NCI-H2227 treated with DMSO at 0.1 percent for 48 hours (cell line): ENCODE data around the gene LPCAT3.
A peak's percentile ranks its signal among the peaks of the same experiment; 100 is the strongest.

Experiments used
- DNase-seq: peaks from one replicate; lab custom pipeline; 2025; lab: John Stamatoyannopoulos, UW

Gene LPCAT3

GRCh38 chr12:6952863-6953441 lies 65.3 kb downstream of the LPCAT3 start:
- no peak for DNase-seq

- DNase-seq: no peak
These were observed 66.0 kb downstream of the LPCAT3 start for GRCh38 chr12:6952121-6952862.

- no peak for DNase-seq
These were observed 66.6 kb downstream of the LPCAT3 start for GRCh38 chr12:6951551-6952120.

GRCh38 chr12:6950811-6951540 lies 67.3 kb downstream of the LPCAT3 start, which contains the start of gene PTPN6:
PTPN6 (plus strand) TSS chr12:6951356; CDS start chr12:6951513, 157 bp downstream.
- no peak for DNase-seq

GRCh38 chr12:6950401-6950801 lies 67.9 kb downstream of the LPCAT3 start:
- no peak for DNase-seq

- no peak for DNase-seq
These were observed 69.2 kb downstream of the LPCAT3 start for GRCh38 chr12:6948873-6949594.

GRCh38 chr12:6947615-6948014 lies 70.7 kb downstream of the LPCAT3 start:
- DNase-seq: no peak

- no peak for DNase-seq
These were observed 71.3 kb downstream of the LPCAT3 start for GRCh38 chr12:6946920-6947374.

- DNase-seq: peak; percentile 70
These were observed 72.0 kb downstream of the LPCAT3 start for GRCh38 chr12:6946033-6946919.

GRCh38 chr12:6945613-6946012 lies 72.7 kb downstream of the LPCAT3 start:
- no peak for DNase-seq

GRCh38 chr12:6944381-6945186 lies 73.7 kb downstream of the LPCAT3 start:
- DNase-seq: peak; percentile 82

- peak; percentile 93 for DNase-seq
These were observed 74.4 kb downstream of the LPCAT3 start, which contains the start of the genes C12orf57 and RNU7-1 for GRCh38 chr12:6943722-6944380. C12orf57 (plus strand) TSS chr12:6944022; CDS start chr12:6944122, 100 bp downstream. RNU7-1 (plus strand) TSS chr12:6943816.

GRCh38 chr12:6943389-6943721 lies 74.9 kb downstream of the LPCAT3 start:
- DNase-seq: peak; percentile 93

- DNase-seq: no peak
These were observed 76.0 kb downstream of the LPCAT3 start for GRCh38 chr12:6942331-6942665.

- DNase-seq: no peak
These were observed 76.5 kb downstream of the LPCAT3 start for GRCh38 chr12:6941782-6942181.

GRCh38 chr12:6941267-6941666 lies 77.0 kb downstream of the LPCAT3 start:
- no peak for DNase-seq

GRCh38 chr12:6939191-6939540 lies 79.1 kb downstream of the LPCAT3 start:
- DNase-seq: no peak

GRCh38 chr12:6938353-6939190 lies 79.7 kb downstream of the LPCAT3 start:
- no peak for DNase-seq
